ELR (cell line): Measurements from ENCODE around the gene AKIRIN2.

Experiments used
- DNase-seq: peaks from one replicate; pipeline ENCODE4 v3.0.0-alpha.2; 2015; ENCODE audit warnings: low read depth

AKIRIN2 gene

DNA sequence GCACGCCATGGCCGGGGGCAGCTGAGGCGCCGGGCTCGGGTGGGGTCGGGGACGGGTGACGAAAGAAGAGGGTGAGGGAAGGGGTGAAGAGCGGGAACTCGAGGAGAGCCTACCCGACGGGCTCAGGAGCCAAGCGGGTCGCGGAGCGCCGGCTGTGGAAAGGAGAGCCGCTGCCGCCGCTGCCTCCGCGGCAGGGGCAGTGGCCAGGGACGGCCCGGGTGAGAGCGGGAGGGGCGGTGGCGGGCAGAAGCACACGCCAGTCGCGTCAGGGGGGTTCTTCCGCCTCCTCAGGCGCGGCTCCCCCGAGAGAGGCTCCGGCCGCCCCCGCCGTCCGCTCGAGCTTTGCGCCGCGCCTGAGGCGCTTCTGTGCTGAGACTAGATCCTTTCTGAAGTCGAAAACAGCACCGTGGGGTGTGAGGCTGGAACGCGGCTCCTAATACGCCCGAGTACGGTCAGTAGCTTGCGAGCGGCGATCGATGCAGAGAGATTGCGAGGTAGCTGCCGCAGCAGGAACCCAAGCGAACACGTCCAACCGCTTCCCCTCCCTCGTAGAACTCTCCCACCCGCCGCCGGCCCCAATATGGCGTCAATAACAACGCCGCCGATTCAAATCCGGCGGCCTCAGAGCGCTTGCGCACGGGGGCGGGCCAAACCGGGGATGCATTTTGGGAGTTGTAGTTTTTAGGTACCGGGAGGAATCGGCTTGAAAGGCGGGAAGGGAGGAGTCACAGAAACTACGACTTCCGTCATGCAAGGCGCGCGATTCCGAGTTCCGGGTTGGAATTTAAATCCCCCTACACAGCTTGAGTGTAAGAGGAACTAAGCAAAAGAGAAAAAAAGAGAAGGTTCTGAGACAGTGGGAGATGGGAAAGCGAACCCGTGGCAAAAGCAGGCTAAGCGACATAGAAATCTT is at the start of gene AKIRIN2:
TSS of gene AKIRIN2 (minus strand) at position 558 of the 913 bp plus-strand sequence. CDS start at position 9, 549 bp downstream.
- peak; percentile 100 for DNase-seq

- DNase-seq, result no peak
Measured at GRCh38 chr6:87747646-87748045, 45.6 kb upstream of the AKIRIN2 start.

DNA sequence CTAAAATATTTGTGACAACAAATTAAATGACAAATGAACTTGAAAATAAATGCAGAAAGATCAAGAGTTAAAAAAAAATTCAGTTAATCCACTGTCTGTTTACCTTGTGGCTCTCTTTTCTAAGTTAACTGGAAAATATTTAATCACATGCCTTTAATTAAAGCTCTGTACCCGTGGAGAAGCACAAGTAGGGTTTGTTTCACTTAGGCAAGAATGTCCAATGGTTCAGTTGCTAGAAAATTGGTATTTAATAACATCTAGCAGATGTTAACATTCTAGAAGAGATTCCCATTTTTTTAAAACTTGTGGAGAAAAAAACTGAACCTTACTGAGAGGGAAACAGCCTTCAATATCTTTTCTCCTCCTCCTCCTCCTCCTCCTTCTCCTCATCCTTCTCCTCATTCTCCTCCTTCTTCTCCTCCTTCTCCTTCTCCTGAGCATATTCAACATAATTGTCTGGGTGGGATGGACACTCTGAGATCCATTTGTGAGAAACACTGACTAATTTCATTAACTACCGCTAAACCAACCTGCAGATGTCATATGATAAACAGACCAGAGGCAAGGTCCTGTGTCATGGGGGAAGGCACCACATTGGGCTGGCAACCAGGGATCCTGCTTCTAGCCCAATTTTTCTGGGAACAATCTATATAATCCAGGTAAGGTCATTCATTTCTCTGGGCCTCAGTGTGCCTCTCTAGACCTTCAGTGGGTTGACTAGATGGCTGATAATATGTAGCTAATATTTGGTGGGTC is 44.1 kb upstream of the AKIRIN2 start:
- no peak for DNase-seq

DNA sequence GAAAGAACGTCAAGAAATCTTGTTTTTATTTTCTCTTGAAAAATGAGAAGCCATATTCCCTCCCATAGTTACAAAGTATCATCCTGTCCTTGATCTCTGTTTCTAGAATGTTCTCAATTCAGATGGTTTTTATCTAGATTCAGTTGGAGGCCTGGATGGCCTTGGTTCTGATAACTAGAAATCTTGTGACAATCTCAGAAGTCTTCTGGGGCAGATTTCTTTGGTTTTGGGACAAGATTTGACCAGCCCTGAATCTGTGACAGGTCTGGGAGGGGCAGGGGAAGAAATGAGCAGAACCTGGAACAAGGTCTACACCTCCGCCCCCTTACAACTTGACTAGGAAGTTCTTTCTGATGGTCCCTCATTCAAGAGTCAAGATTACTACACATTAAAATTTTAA is 41.4 kb upstream of the AKIRIN2 start:
- no peak for DNase-seq

- peak; percentile 10 for DNase-seq
Measured at GRCh38 chr6:87742106-87742505, 40.1 kb upstream of the AKIRIN2 start.

DNA sequence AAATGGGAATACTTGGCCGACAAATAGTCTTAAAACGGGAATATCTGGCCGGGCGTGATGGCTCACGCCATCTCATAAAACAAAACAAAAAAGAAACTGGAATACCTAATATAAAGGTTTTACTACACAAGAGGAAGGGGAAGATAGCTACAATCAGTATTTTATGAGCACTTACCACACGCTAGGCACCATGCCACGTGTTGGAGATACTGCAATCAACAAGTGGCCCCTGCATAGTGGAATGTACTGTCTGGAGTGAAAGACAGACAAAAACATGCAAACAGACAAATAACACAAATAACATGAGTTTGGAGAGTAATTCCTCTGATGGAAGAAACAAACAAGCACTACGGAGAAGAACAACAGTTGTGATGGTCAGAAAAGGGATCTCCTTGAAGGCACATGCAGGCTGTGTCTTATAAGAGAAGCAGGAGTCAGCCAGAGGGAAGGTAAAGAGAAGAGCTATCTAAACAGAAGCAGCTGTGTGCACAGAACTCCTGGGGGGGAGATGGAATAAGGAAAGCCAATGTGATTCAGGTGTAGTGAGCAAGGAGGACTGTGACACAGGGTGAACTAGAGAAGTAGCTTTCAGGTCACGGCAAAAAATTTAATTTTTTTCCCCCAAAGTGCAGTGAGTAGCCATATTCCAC is 39.1 kb upstream of the AKIRIN2 start:
- no peak for DNase-seq

- DNase-seq, result no peak
Measured at GRCh38 chr6:87738744-87739143, 36.7 kb upstream of the AKIRIN2 start.

DNA sequence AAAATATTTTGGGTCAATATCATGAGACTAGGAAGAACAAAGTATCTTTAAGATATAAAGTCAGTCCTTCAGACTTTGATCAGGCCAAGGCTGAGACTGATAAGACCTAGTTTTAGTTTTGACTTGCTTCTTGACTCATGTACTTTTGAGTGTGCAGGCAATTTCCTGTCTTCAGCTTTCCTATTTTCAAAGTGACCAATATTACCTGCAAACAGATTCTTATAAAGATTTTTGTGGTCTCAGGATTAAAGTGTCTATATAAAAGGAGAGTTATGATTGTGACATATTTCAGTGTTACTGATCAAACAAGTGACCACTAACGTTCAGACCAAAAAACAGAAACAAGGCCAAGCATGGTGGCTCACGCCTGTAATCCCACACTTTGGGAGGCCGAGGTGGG is 36.0 kb upstream of the AKIRIN2 start:
- DNase-seq, result no peak

- DNase-seq, result no peak
Measured at GRCh38 chr6:87736809-87737540, 34.9 kb upstream of the AKIRIN2 start.

- peak; percentile 89 for DNase-seq
Measured at GRCh38 chr6:87731818-87732661, 30.0 kb upstream of the AKIRIN2 start.

DNA sequence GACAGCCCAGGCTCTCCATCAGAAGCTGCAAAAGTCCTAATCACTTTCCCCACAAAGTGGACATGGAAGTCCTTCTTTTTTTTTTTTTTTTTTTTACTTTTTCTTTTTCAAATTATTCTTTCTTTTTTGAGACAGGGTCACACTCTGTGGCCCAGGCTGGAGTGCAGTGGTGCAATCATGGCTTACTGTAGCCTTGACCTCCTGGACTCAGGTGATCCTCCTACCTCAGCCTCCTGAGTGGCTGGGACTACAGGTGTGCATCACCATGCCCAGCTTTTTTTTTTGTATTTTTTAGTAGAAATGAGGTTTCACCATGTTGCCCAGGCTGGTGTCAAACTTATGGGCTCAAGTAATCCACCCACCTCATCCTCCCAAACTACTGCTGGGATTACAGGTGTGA is 29.0 kb upstream of the AKIRIN2 start:
- no peak for DNase-seq

GRCh38 chr6:87729965-87730719 is 28.1 kb upstream of the AKIRIN2 start:
- peak; percentile 29 for DNase-seq

DNA sequence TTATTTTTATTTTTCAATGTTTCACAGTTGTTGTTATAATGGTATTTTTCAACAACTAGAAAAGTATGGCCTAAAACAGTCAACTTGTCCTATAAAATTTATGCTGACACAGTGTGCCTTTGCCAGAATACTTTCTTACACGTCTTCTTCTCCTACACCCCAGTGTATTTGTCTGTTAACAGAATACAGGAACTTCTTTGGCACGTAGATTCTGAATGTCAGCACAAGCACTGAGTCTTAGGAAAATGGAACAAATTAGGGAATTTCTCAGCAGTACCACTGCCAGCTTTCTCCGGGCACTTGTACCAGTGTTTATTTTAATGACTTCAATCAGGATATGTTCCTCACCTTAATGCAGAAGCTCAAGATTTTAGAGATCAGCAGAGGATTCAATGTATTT is 26.7 kb upstream of the AKIRIN2 start:
- DNase-seq, result no peak

GRCh38 chr6:87724983-87725811 is 23.2 kb upstream of the AKIRIN2 start:
- DNase-seq, result no peak

- peak; percentile 95 for DNase-seq
Measured at GRCh38 chr6:87723170-87724078, 21.4 kb upstream of the AKIRIN2 start.

DNA sequence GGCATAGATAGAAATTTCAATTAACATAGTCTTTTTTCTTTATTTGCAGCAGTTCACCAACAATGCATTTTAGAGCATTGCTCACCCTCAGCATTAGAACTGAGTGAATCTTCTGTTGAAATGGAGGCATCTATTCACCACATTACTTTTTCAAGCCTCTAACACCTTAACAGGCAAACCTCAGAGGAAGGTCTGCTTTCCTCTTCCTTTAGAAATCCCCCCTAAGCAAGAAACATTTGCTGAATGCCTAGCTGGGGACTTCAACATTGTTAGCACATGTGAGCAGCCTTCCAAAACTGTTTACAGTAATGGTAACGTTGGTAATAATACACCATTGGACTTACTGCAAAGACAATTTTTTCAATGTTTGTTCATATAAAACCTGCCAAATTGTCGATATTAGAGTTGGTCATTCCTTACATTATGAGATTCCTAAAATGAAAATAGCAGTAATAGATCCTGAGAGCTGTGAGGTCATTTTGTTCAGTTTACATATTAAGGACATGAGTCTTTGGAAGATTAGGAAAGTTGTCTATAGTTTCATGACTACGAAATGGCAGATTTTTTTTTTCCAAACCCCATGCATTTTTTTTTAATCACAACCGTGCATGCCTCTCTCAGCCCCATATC is 20.6 kb upstream of the AKIRIN2 start:
- no peak for DNase-seq

- no peak for DNase-seq
Measured at GRCh38 chr6:87721311-87721710, 19.3 kb upstream of the AKIRIN2 start.
